SK-N-SH treated with all-trans-retinoic acid at 6 μM for 48 hours (cell line): ENCODE results near the gene TBC1D12.

Experiments
- CSRNP3 ChIP-seq: fragments of 250-450 bp; sonication (Bioruptor Pico); IDR thresholded peaks from 2 replicates; pipeline ENCODE4 v1.5.1; 2021; ENCODE audit warnings: mild to moderate bottlenecking, moderate library complexity
- ESRRG ChIP-seq: fragments of 250-450 bp; sonication (Bioruptor Pico); IDR thresholded peaks from 2 replicates; pipeline ENCODE4 v1.6.1; 2021; ENCODE audit warnings: mild to moderate bottlenecking
- GLIS3 ChIP-seq: fragments of 250-450 bp; sonication (Bioruptor Pico); IDR thresholded peaks from 2 replicates; pipeline ENCODE4 v1.5.0; 2020; ENCODE audit warnings: mild to moderate bottlenecking, moderate library complexity
- PATZ1 ChIP-seq: fragments of 250-450 bp; sonication (Bioruptor Pico); IDR thresholded peaks from 2 replicates; pipeline ENCODE4 v1.8.0; 2020; ENCODE audit warnings: mild to moderate bottlenecking, moderate library complexity, borderline replicate concordance
- TCF4 ChIP-seq: fragments of 250-450 bp; sonication (Bioruptor Pico); IDR thresholded peaks from 2 replicates; pipeline ENCODE4 v1.8.0; 2021; ENCODE audit warnings: mild to moderate bottlenecking, moderate library complexity, borderline replicate concordance
- TOX ChIP-seq: fragments of 250-450 bp; sonication (Bioruptor Pico); IDR thresholded peaks from 2 replicates; pipeline ENCODE4 v1.8.0; 2021; ENCODE audit warnings: mild to moderate bottlenecking, moderate library complexity, borderline replicate concordance
- TSHZ2 ChIP-seq: fragments of 250-450 bp; sonication (Bioruptor Pico); IDR thresholded peaks from 2 replicates; pipeline ENCODE4 v1.5.0; 2020; ENCODE audit warnings: mild to moderate bottlenecking, moderate library complexity
- ZFP3 ChIP-seq: fragments of 250-450 bp; sonication (Bioruptor Pico); IDR thresholded peaks from 2 replicates; pipeline ENCODE4 v1.5.0; 2020; ENCODE audit warnings: mild to moderate bottlenecking, moderate library complexity
- ZFP30 ChIP-seq: fragments of 450-650 bp; formaldehyde crosslinking; IDR thresholded peaks from 2 replicates; pipeline ENCODE4 v1.5.0; 2022; ENCODE audit warnings: mild to moderate bottlenecking, moderate library complexity

- TF ChIP-seq GLIS3 (no peak), ESRRG (CRISPR knock-in tag) (no peak), ZFP30 (no peak), ZFP3 (CRISPR knock-in tag) (no peak), TCF4 (CRISPR knock-in tag) (no peak), TOX (CRISPR knock-in tag) (no peak), CSRNP3 (CRISPR knock-in tag) (no peak), PATZ1 (CRISPR knock-in tag) (no peak), TSHZ2 (CRISPR knock-in tag) (no peak)
Measured at GRCh38 chr10:94481410-94481809, 79.1 kb downstream of the TBC1D12 start.
